ENCODE results near the gene FBXO10.

The FBXO10 gene

DNA sequence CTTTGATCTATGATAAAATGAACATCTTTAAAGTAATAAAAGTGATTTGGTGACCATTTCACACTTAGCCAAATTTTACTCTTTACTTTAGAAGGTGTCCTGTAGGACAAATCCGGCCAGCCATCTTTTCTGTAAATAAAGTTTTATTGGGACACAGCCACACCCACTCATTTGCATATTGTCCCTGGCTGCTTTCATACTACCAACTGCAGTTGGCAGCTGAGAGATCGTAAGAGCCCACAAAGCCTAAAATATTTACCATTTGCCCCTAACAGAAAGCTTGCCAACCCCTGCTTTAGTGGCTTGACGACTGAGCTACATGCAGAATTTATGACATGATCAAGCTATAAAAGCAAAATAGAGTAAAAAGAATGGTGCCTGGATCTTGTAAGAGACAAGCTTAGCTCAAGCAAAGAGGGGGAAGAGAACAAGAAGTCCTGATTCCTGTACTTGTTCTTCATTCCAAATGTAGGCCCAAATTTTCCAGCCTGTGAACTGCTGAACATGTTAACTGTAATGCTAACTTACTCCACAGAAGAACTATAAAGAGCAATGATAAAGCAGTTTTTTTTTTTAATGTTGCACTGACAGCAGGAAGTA, 7.4 kb upstream of the FBXO10 start:
- Mint-ChIP-seq H3K4me3 (no peak overlapping the region), H3K9me3 (no peaks in the 10 kb centered on the region), H3K27me3 (ENCODE audit: low read depth, poor library complexity) (no peaks in the 10 kb centered on the region), H3K4me1 (no peaks in the 10 kb centered on the region), H3K36me3 (ENCODE audit: low read depth) (peaks cover 57% of the 10 kb centered on the region), H3K27ac (peak overlapping the region; percentile 53)
- no peak for DNase-seq
- TF ChIP-seq, protein P1, sequence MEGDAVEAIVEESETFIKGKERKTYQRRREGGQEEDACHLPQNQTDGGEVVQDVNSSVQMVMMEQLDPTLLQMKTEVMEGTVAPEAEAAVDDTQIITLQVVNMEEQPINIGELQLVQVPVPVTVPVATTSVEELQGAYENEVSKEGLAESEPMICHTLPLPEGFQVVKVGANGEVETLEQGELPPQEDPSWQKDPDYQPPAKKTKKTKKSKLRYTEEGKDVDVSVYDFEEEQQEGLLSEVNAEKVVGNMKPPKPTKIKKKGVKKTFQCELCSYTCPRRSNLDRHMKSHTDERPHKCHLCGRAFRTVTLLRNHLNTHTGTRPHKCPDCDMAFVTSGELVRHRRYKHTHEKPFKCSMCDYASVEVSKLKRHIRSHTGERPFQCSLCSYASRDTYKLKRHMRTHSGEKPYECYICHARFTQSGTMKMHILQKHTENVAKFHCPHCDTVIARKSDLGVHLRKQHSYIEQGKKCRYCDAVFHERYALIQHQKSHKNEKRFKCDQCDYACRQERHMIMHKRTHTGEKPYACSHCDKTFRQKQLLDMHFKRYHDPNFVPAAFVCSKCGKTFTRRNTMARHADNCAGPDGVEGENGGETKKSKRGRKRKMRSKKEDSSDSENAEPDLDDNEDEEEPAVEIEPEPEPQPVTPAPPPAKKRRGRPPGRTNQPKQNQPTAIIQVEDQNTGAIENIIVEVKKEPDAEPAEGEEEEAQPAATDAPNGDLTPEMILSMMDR (IDR thresholded peaks at IDR 0.05) = no peak

DNA sequence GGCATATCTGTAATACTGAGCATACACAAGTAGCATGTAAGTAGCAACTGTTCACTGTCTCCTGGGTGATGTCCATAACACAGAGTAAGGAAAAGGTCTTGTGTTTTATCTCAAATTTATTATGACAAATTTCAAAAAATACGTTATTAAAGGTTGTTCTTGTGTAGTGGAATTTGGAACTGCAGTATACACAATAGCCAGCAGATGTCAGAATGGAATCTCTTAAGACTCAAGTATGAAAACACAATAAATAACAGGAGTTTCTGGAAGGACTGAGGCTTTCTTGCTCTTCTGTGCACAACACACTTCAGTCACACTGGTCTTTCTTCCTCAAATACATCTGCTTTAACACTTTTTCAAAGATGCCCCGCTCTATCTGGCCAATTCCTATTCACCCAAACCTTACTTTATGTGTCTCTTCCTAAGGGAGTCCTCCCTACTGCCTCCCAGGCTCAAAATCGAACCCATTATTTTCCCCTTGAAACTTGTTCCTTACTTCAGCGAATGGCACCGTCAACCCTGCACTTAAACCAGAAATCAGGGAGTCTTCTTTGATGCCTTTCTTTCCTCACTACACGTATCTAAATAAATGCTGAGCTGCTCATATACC, 6.5 kb upstream of the FBXO10 start:
- Mint-ChIP-seq H3K36me3 (ENCODE audit: low read depth) (peaks cover 50% of the 10 kb centered on the region), H3K27ac (peak overlapping the region; percentile 77), H3K9me3 (no peaks in the 10 kb centered on the region), H3K4me3 (no peak overlapping the region), H3K27me3 (ENCODE audit: low read depth, poor library complexity) (no peaks in the 10 kb centered on the region), H3K4me1 (no peaks in the 10 kb centered on the region)
- TF ChIP-seq, protein P1 (IDR thresholded peaks at IDR 0.05) = peak; percentile 49
- no peak for DNase-seq

DNA sequence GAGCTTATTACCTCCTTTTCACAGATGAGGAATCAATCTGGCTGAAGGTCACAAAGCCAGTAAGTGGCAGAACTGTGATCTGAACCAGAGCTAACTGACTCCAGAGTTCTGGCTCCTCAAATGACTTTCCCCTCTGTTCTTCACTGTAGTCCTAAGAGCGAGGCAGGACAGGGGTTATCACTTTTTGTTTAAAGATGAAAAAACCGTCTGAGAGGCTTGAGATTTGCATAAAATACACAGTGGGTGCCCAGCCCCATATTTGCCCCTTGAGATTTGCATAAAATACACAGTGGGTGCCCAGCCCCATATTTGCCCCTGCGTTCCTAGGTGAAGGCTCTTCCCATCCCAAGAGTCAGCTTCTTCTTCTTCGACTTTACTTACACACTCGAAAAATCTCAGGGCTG, 667 bp downstream of the FBXO10 start:
- Mint-ChIP-seq H3K27ac (peak overlapping the region; percentile 92), H3K4me1 (peaks cover 54% of the 10 kb centered on the region), H3K4me3 (peak overlapping the region; percentile 93), H3K9me3 (no peaks in the 10 kb centered on the region), H3K36me3 (ENCODE audit: low read depth) (peaks cover 18% of the 10 kb centered on the region), H3K27me3 (ENCODE audit: low read depth, poor library complexity) (peaks cover 2% of the 10 kb centered on the region)
- TF ChIP-seq, protein P1 (IDR thresholded peaks at IDR 0.05) = no peak
- no peak for DNase-seq

DNA sequence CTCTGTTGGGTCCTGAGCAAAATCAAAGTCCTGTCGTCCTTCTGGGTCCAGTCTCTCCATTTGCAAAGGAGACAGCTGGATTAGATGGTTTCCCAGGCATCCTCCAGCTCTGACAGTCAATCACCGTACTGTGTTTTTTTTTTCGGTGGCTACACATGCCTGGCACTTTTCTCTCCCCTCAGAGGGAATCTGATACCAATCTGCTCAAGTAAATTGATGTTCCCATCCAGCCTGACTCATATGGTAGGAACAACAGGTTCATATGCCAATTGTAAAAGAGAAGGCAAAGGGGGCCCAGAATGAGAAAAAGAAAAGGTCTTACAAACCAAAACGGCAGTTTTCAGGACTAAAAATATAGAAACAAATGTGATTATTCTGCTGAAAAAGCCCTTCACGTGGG, 1.2 kb downstream of the FBXO10 start:
- Mint-ChIP-seq H3K4me3 (peak overlapping the region; percentile 93), H3K27me3 (ENCODE audit: low read depth, poor library complexity) (peaks cover 3% of the 10 kb centered on the region), H3K9me3 (no peaks in the 10 kb centered on the region), H3K27ac (peak overlapping the region; percentile 96), H3K4me1 (peaks cover 54% of the 10 kb centered on the region), H3K36me3 (ENCODE audit: low read depth) (peaks cover 23% of the 10 kb centered on the region)
- TF ChIP-seq, protein P1 (IDR thresholded peaks at IDR 0.05) = no peak
- DNase-seq = no peak

DNA sequence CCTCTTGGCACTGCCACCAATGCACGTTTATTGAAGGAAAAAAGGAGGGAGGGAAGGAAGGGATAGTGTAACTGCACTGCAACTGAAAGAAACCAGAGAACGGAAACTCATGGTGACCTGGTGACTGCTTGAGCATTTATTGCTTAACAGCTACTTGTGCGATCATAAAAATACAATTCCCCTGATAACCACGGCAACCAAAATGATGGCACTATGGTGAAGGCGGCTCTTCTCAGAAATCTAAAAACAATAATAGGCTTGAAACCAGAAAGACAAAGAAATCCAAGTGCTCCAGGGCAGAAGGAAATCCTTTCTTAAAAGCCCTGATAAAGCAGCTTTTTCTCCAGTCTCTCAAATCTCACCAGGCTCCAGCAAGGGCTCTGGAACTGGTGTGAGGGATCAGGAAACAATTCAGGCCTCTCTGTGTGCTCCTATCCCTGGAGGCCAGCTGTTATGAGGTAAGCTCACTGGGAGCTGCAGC, 1.9 kb downstream of the FBXO10 start:
- peaks cover 5% of the 10 kb centered on the region for H3K27me3 Mint-ChIP-seq (ENCODE audit: low read depth, poor library complexity)
- peaks cover 54% of the 10 kb centered on the region for H3K4me1 Mint-ChIP-seq
- TF ChIP-seq, protein P1 (IDR thresholded peaks at IDR 0.05) = no peak
- peaks cover 27% of the 10 kb centered on the region for H3K36me3 Mint-ChIP-seq (ENCODE audit: low read depth)
- peak overlapping the region; percentile 96 for H3K27ac Mint-ChIP-seq
- H3K4me3 Mint-ChIP-seq = peak overlapping the region; percentile 93
- no peak for DNase-seq
- no peaks in the 10 kb centered on the region for H3K9me3 Mint-ChIP-seq

DNA sequence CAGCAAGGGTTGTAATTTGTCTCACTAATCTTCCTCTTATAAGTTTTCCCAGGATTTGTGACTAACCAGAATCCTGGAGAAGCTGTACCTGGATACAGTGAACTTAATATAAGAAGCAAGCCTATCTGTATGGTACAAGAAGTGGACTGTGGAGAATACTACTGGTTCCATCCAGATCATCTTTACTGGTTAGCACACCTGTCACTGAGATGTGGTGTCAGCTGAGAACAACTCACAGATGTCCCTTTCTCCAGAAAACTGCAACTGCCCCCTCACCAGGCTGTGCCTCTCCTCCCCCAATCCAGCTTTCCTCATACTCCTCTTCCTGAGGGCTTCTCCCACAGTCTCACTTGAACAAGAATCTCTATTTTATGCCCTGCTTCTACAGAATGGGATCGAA, 4.9 kb downstream of the FBXO10 start:
- Mint-ChIP-seq H3K4me1 (peaks cover 53% of the 10 kb centered on the region), H3K36me3 (ENCODE audit: low read depth) (peaks cover 43% of the 10 kb centered on the region), H3K27ac (no peak overlapping the region), H3K27me3 (ENCODE audit: low read depth, poor library complexity) (peaks cover 3% of the 10 kb centered on the region), H3K4me3 (no peak overlapping the region), H3K9me3 (no peaks in the 10 kb centered on the region)
- no peak for DNase-seq
- TF ChIP-seq, protein P1 (IDR thresholded peaks at IDR 0.05) = no peak

Data from nephron progenitor cell (in vitro differentiated cells).